T-helper 17 cell (primary cell): ENCODE data around the gene OPTC. TPM values are rescaled to one million over a fixed set of nuclear protein-coding genes. Genes with fewer than 3 reads are reported as not detected.

Experiments used
- ATAC-seq: fragments of 150-1000 bp; cut with Tn5 transposase; 2 replicates; pipeline ENCODE4 v1.10.0; 2021; ENCODE audit warnings: mild to moderate bottlenecking, moderate library complexity
- DNase-seq, 3 donors: peaks; one replicate each; pipeline versions ENCODE4 v3.0.0 to v3.0.0-alpha.2; 2020 to 2021
- H3K9me3 ChIP-seq: one replicate; pipeline ENCODE4 v1.7.0; 2013; ENCODE audit warnings: low read length, mild to moderate bottlenecking; ENCODE audit not compliant: control insufficient read depth, poor library complexity, severe bottlenecking
- H3K27ac Mint-ChIP-seq: one replicate; pipeline ENCODE4 v1.8.0; 2022; ENCODE audit warnings: mild to moderate bottlenecking, moderate library complexity, mixed read lengths
- H3K27me3 Mint-ChIP-seq: one replicate; pipeline ENCODE4 v1.8.0; 2022; ENCODE audit warnings: mixed read lengths
- H3K36me3 Mint-ChIP-seq: one replicate; pipeline ENCODE4 v1.8.0; 2022; ENCODE audit warnings: low read depth, mixed read lengths
- H3K4me1 Mint-ChIP-seq: one replicate; pipeline ENCODE4 v1.8.0; 2022; ENCODE audit warnings: mild to moderate bottlenecking, mixed read lengths
- H3K4me3 Mint-ChIP-seq: one replicate; pipeline ENCODE4 v1.8.0; 2022; ENCODE audit warnings: mild to moderate bottlenecking, moderate library complexity, mixed read lengths
- total RNA-seq, 4 donors: library from RNA in 2 of 4; stranded (reverse) in 2 of 4; gene quantifications; one replicate each; pipeline ENCODE4 v1.2.3 and lab custom pipeline; 2022 to 2026

The OPTC gene
- total RNA-seq, 2 donors from 2014 or later = not detected

DNA sequence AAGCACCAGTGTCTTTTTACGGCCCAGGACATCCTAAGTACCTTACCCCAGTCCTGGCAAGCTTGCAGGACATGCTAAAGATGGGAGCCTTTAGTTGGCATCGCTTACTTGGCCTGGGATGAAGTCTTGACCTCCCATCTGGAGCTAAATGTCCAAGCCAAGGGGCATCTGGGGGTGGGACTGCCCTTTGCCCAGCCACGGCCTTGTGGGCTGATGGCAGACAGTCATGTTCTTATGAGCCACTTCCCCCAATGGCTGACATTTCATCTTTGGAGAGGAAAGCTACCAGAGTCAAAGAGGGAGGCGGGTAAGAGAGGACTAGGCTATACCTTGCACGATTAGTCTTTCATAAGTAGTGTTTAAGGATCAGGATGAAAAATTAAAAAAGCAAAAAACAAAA, 32.2 kb downstream of the OPTC start:
- H3K27me3 Mint-ChIP-seq = no peaks in the 10 kb centered on the region
- H3K36me3 Mint-ChIP-seq = peaks cover 3% of the 10 kb centered on the region
- H3K27ac Mint-ChIP-seq = no peak overlapping the region
- H3K4me3 Mint-ChIP-seq = no peak overlapping the region
- peaks cover 8% of the 10 kb centered on the region for H3K4me1 Mint-ChIP-seq
- ATAC-seq (no peak), DNase-seq (no peak)
- H3K9me3 ChIP-seq = no peaks in the 10 kb centered on the region

- Mint-ChIP-seq H3K4me1 (peaks cover 8% of the 10 kb centered on the region), H3K27ac (no peak overlapping the region), H3K36me3 (peaks cover 3% of the 10 kb centered on the region), H3K27me3 (no peaks in the 10 kb centered on the region), H3K4me3 (no peak overlapping the region)
- ATAC-seq = no peak
- no peaks in the 10 kb centered on the region for H3K9me3 ChIP-seq
- DNase-seq = no peak
Measured at GRCh38 chr1:203526572-203526971, 32.6 kb downstream of the OPTC start.

GRCh38 chr1:203527013-203527412, 33.1 kb downstream of the OPTC start:
- Mint-ChIP-seq H3K27me3 (no peaks in the 10 kb centered on the region), H3K27ac (no peak overlapping the region), H3K4me3 (no peak overlapping the region), H3K36me3 (peaks cover 3% of the 10 kb centered on the region), H3K4me1 (peaks cover 8% of the 10 kb centered on the region)
- DNase-seq = no peak
- ATAC-seq = no peak
- H3K9me3 ChIP-seq = no peaks in the 10 kb centered on the region

- Mint-ChIP-seq H3K4me3 (no peak overlapping the region), H3K27ac (no peak overlapping the region), H3K4me1 (peaks cover 8% of the 10 kb centered on the region), H3K27me3 (no peaks in the 10 kb centered on the region), H3K36me3 (peaks cover 3% of the 10 kb centered on the region)
- no peaks in the 10 kb centered on the region for H3K9me3 ChIP-seq
- DNase-seq (no peak), ATAC-seq (no peak)
Measured at GRCh38 chr1:203528063-203528462, 34.1 kb downstream of the OPTC start.

DNA sequence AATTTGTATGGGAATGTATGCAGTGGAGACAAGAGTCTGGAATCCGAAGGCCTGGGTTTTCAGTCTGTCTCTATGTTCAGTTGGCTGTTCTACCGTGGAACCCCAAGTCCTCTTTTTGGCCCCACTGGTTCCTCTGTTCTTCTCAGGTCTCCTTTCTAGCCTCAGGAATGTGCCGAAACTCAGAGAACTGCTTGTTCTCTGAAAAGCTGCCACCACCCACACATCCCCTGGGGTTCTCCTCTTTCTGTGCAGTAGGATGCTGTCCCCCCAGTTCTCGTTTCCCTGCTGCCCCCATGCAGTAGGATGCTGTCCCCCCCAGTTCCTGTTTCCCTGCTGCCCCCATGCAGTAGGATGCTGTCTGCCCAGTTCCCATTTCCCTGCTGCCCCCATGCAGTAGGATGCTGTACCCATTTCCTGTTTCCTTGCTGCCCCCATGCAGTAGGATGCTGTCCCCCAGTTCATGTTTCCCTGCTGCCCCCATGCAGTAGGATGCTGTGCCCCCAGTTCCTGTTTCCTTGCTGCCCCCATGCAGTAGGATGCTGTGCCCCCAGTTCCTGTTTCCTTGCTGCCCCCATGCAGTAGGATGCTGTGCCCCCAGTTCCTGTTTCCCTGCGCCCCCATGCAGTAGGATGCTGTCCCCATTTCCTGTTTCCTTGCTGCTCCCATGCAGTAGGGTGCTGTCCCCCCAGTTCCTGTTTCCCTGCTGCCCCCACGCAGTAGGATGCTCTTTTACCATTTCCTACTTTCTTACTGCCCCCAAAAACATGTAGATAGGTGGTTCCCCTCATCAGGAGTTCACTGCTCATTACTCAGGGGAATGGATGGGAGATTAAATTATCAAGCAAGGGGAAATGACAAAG, 35.3 kb downstream of the OPTC start:
- H3K4me3 Mint-ChIP-seq = no peak overlapping the region
- ATAC-seq = no peak
- H3K36me3 Mint-ChIP-seq = peaks cover 3% of the 10 kb centered on the region
- H3K4me1 Mint-ChIP-seq = peaks cover 8% of the 10 kb centered on the region
- H3K27me3 Mint-ChIP-seq = no peaks in the 10 kb centered on the region
- no peaks in the 10 kb centered on the region for H3K9me3 ChIP-seq
- H3K27ac Mint-ChIP-seq = no peak overlapping the region
- DNase-seq = no peak

DNA sequence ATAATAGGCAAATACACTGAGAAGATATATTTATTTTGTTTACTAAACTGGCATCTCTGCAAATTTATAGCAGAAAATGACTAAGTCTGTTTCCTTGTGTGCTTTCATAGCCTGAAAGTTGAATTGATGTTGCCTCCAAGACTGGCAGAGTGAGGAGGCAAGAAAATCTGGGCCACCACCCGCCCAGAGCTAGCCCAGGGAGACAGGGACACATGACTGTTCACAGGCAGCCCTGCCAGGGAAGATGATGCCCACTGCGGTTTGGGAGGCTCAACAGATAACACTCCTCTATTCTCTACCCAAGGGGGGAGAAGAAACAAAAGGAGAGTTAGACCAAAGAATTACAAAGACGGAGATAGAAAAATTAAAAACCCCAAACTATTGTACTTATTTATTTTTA, 37.1 kb downstream of the OPTC start:
- peaks cover 3% of the 10 kb centered on the region for H3K36me3 Mint-ChIP-seq
- ATAC-seq (no peak), DNase-seq (no peak)
- no peak overlapping the region for H3K4me3 Mint-ChIP-seq
- H3K4me1 Mint-ChIP-seq = peaks cover 8% of the 10 kb centered on the region
- no peak overlapping the region for H3K27ac Mint-ChIP-seq
- no peaks in the 10 kb centered on the region for H3K9me3 ChIP-seq
- peaks cover 5% of the 10 kb centered on the region for H3K27me3 Mint-ChIP-seq

GRCh38 chr1:203534012-203534411, 40.1 kb downstream of the OPTC start:
- no peak overlapping the region for H3K27ac Mint-ChIP-seq
- H3K27me3 Mint-ChIP-seq = peaks cover 13% of the 10 kb centered on the region
- H3K4me3 Mint-ChIP-seq = no peak overlapping the region
- H3K9me3 ChIP-seq = no peaks in the 10 kb centered on the region
- H3K36me3 Mint-ChIP-seq = peaks cover 2% of the 10 kb centered on the region
- DNase-seq (no peak), ATAC-seq (no peak)
- H3K4me1 Mint-ChIP-seq = peaks cover 4% of the 10 kb centered on the region

DNA sequence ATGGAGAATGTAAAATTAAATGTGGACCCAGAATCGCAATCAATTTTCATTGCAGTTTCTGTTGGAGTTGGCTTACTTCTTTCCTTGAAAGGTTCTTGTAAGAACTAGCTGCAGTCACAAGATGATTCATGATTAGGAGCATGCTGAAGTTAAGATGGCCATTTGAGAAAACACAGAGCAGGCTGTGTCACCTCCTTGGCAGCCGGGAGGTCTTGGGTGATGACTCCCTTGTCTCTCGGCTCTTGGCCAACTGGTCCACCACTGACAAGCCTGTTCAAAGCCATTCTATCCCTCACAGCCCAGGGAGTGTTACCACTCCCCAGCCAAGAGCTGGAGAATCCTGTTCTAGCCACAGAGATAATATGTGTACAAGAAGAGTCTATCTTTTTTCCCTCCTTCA, 40.6 kb downstream of the OPTC start:
- Mint-ChIP-seq H3K36me3 (peaks cover 2% of the 10 kb centered on the region), H3K4me3 (no peak overlapping the region), H3K27me3 (peaks cover 13% of the 10 kb centered on the region)

DNA sequence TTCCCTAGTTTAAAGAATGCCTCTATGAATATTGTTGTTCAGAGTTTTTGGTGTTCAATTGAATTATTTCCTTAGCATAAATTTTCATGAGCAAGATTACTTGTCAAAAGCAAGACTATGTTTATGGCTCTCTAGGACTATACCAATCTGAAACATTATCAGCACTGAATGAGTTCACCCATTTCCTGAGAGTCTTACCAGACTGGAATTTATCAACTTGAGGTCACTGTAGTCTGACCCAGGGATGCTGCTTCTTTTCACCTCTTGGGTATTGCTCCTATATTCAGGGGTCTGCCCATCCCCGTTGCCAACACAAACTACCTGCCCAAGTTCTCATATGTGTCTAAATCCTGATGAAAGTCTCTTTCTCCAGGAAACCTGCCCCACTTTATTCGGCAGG, 42.6 kb downstream of the OPTC start:
- Mint-ChIP-seq H3K4me3 (no peak overlapping the region), H3K36me3 (peaks cover 2% of the 10 kb centered on the region), H3K27me3 (peaks cover 13% of the 10 kb centered on the region), H3K27ac (no peak overlapping the region), H3K4me1 (no peaks in the 10 kb centered on the region)
- no peaks in the 10 kb centered on the region for H3K9me3 ChIP-seq
- DNase-seq (no peak), ATAC-seq (no peak)

More for the DNA sequence above, 40.6 kb downstream of the OPTC start:
- Mint-ChIP-seq H3K4me1 (peaks cover 3% of the 10 kb centered on the region), H3K27ac (no peak overlapping the region)
- DNase-seq (no peak), ATAC-seq (no peak)
- H3K9me3 ChIP-seq = no peaks in the 10 kb centered on the region

- H3K36me3 Mint-ChIP-seq = peaks cover 2% of the 10 kb centered on the region
- peaks cover 13% of the 10 kb centered on the region for H3K27me3 Mint-ChIP-seq
- no peak overlapping the region for H3K4me3 Mint-ChIP-seq
- H3K9me3 ChIP-seq = no peaks in the 10 kb centered on the region
- no peaks in the 10 kb centered on the region for H3K4me1 Mint-ChIP-seq
- ATAC-seq (no peak), DNase-seq (no peak)
- H3K27ac Mint-ChIP-seq = no peak overlapping the region
Measured at GRCh38 chr1:203536980-203537455, 43.1 kb downstream of the OPTC start.

GRCh38 chr1:203537806-203538464, 44.0 kb downstream of the OPTC start:
- ATAC-seq (no peak), DNase-seq (no peak)
- peaks cover 2% of the 10 kb centered on the region for H3K36me3 Mint-ChIP-seq
- H3K9me3 ChIP-seq = no peaks in the 10 kb centered on the region
- H3K27ac Mint-ChIP-seq = no peak overlapping the region
- H3K4me1 Mint-ChIP-seq = no peaks in the 10 kb centered on the region
- H3K27me3 Mint-ChIP-seq = peaks cover 13% of the 10 kb centered on the region
- H3K4me3 Mint-ChIP-seq = no peak overlapping the region

- Mint-ChIP-seq H3K4me3 (no peak overlapping the region), H3K36me3 (peaks cover 2% of the 10 kb centered on the region), H3K27ac (no peak overlapping the region), H3K4me1 (no peaks in the 10 kb centered on the region), H3K27me3 (peaks cover 13% of the 10 kb centered on the region)
- DNase-seq (no peak), ATAC-seq (no peak)
- no peaks in the 10 kb centered on the region for H3K9me3 ChIP-seq
Measured at GRCh38 chr1:203538726-203539125, 44.8 kb downstream of the OPTC start.

DNA sequence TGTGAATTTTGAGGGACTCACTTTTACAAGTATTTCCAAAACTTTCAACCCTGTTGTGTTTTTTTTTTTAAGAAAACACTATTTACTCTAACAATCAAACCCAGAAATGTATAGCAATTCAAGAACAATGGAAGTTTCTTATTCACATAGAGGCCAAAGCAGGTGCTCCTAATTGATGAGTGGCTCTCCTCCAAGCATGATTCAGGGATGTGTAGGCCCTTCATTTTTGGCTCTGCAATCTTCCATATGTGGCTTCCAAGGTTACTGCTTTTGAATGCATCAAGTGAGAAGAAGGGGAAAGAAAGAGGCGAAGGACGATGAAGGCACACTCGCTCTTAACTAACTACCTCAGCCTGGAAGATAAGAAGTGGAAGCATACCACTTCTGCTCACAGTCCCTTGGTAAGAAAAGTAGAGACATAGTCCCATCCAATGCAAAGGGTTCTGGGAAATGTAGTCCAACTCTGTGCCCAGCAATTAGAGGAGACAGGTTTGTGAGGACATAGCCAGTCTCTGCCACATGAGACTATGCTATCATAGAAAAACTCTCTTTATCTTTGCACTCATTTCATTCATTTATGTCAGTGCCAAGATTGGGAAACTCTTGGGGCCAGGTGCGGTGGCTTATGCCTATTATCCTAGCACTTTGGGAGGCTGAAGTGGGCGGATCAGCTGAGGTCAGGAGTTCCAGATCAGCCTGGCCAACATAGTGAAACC, 46.0 kb downstream of the OPTC start:
- ATAC-seq (no peak), DNase-seq (no peak)
- H3K27me3 Mint-ChIP-seq = peaks cover 8% of the 10 kb centered on the region
- H3K4me3 Mint-ChIP-seq = no peak overlapping the region
- H3K36me3 Mint-ChIP-seq = peaks cover 2% of the 10 kb centered on the region
- H3K9me3 ChIP-seq = no peaks in the 10 kb centered on the region
- no peaks in the 10 kb centered on the region for H3K4me1 Mint-ChIP-seq
- H3K27ac Mint-ChIP-seq = no peak overlapping the region
